ENCODE data around the gene AP3S1. TPM values are rescaled to one million over a fixed set of nuclear protein-coding genes. Genes with fewer than 3 reads are reported as not detected.

Gene AP3S1
- total and polyA plus RNA-seq, 2 of the 13 experiments (the other 11 are each of a cell fraction or from before 2014, with no cell fraction given), result 50.5 to 85.9 TPM

GRCh38 chr5:115838885-115839518 lies 2.7 kb upstream of the AP3S1 start (continued):
- TF ChIP-seq HNRNPUL1 (IDR thresholded peaks at IDR 0.05; ENCODE audit: low read depth, low read length) (no peak), IRF9 (CRISPR knock-in tag; IDR thresholded peaks at IDR 0.05; ENCODE audit: borderline replicate concordance) (no peak), ZNF691 (CRISPR knock-in tag; IDR thresholded peaks at IDR 0.05; ENCODE audit: borderline replicate concordance, low read depth) (no peak), PRDM10 (CRISPR knock-in tag; IDR thresholded peaks at IDR 0.05; ENCODE audit: low read depth) (no peak), RAD21 (CRISPR knock-in tag; IDR thresholded peaks at IDR 0.05) (peak; percentile 20; the same call in 1 of the 2 replicates), ZNF558 (CRISPR knock-in tag; IDR thresholded peaks at IDR 0.05; ENCODE audit: borderline replicate concordance) (no peak), ZSCAN30 (CRISPR knock-in tag; IDR thresholded peaks at IDR 0.05) (no peak), HBP1 (CRISPR knock-in tag; IDR thresholded peaks at IDR 0.05; ENCODE audit: low read depth) (no peak), ZNF652 (CRISPR knock-in tag; IDR thresholded peaks at IDR 0.05; ENCODE audit: borderline replicate concordance, low read depth) (no peak), STAG1 (CRISPR knock-in tag; IDR thresholded peaks at IDR 0.05) (peak; percentile 60), RELA (CRISPR knock-in tag; IDR thresholded peaks at IDR 0.05) (no peak), NRL (CRISPR knock-in tag; IDR thresholded peaks at IDR 0.05; ENCODE audit: borderline replicate concordance) (no peak), SOX5 (CRISPR knock-in tag; IDR thresholded peaks at IDR 0.05; ENCODE audit: borderline replicate concordance) (no peak), NR2F6 (IDR thresholded peaks at IDR 0.05) (peak; percentile 51), NR2F6 (CRISPR knock-in tag; IDR thresholded peaks at IDR 0.05) (0 out of 2 replicates have a peak, but pooled peaks have one; percentile 14), MIXL1 (CRISPR knock-in tag; IDR thresholded peaks at IDR 0.05) (peak; percentile 51; the same call in 1 of the 2 replicates), PHF20 (CRISPR knock-in tag; IDR thresholded peaks at IDR 0.05) (no peak), HIVEP1 (CRISPR knock-in tag; IDR thresholded peaks at IDR 0.05) (no peak), ZNF263 (CRISPR knock-in tag; IDR thresholded peaks at IDR 0.05) (no peak), CBX2 (IDR thresholded peaks at IDR 0.05; ENCODE audit: low read depth, low read length) (no peak), CBX2 (CRISPR knock-in tag; IDR thresholded peaks at IDR 0.05; ENCODE audit: low read depth) (no peak), DDIT3 (CRISPR knock-in tag; IDR thresholded peaks at IDR 0.05) (no peak), GTF2F1 (IDR thresholded peaks at IDR 0.05; ENCODE audit: low read length) (no peak), TARDBP (CRISPR knock-in tag; IDR thresholded peaks at IDR 0.05) (no peak)

Measured in HepG2 (cell line).